ENCODE data around the gene EIF4EBP3. TPM values are rescaled to one million over a fixed set of nuclear protein-coding genes. Genes with fewer than 3 reads are reported as not detected.

EIF4EBP3 gene
- total RNA-seq, 1 donor from 2014 or later = 16.4 TPM

DNA sequence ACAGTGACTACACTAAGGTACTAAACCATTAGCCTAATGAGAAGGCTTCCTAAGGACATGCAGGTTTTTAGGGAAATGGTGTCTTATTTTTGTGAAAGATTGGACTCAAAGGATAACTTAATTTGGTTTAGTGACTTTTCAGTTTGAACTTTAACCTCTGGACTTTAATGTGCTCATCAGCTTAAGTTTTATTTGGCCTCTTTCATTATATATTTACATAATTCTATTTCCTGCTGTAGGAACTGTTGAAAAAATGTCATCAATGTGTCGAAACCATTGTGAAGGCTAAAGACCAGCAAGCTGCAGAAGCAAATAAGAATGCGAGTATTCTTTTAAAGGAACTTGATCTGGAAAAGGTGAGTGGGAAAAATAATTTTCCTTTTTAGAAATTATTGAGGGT is 34.3 kb upstream of the EIF4EBP3 start:
- no peak for DNase-seq (ENCODE audit: low spot score)
- Mint-ChIP-seq H3K4me3 (ENCODE audit: unreplicated experiment) (no peak overlapping the region), H3K36me3 (ENCODE audit: low read depth, unreplicated experiment) (peaks cover 26% of the 10 kb centered on the region), H3K27ac (ENCODE audit: unreplicated experiment) (no peak overlapping the region), H3K9me3 (ENCODE audit: unreplicated experiment) (no peaks in the 10 kb centered on the region), H3K27me3 (ENCODE audit: unreplicated experiment) (no peaks in the 10 kb centered on the region), H3K4me1 (ENCODE audit: unreplicated experiment) (peaks cover 12% of the 10 kb centered on the region)
- TF ChIP-seq, protein P1, sequence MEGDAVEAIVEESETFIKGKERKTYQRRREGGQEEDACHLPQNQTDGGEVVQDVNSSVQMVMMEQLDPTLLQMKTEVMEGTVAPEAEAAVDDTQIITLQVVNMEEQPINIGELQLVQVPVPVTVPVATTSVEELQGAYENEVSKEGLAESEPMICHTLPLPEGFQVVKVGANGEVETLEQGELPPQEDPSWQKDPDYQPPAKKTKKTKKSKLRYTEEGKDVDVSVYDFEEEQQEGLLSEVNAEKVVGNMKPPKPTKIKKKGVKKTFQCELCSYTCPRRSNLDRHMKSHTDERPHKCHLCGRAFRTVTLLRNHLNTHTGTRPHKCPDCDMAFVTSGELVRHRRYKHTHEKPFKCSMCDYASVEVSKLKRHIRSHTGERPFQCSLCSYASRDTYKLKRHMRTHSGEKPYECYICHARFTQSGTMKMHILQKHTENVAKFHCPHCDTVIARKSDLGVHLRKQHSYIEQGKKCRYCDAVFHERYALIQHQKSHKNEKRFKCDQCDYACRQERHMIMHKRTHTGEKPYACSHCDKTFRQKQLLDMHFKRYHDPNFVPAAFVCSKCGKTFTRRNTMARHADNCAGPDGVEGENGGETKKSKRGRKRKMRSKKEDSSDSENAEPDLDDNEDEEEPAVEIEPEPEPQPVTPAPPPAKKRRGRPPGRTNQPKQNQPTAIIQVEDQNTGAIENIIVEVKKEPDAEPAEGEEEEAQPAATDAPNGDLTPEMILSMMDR (IDR thresholded peaks at IDR 0.05; ENCODE audit: unreplicated experiment) = no peak

DNA sequence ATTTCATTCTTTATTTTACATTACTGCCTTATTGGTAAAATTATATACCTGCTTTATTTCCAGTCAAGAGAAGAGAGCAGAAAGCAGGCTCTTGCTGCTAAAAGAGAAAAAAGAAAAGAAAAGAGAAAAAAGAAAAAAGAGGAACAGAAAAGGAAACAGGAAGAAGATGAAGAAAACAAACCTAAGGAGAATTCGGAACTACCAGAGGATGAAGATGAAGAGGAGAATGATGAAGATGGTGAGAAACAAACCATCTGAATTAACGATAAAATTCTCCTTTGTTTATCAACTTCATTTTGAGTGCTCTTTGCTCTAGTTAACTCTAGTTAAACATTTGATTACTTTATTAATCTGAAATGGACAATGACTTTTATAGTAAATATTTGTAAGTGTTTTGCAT is 23.5 kb upstream of the EIF4EBP3 start:
- Mint-ChIP-seq H3K27ac (ENCODE audit: unreplicated experiment) (no peak overlapping the region), H3K9me3 (ENCODE audit: unreplicated experiment) (no peaks in the 10 kb centered on the region), H3K4me3 (ENCODE audit: unreplicated experiment) (peak overlapping the region; percentile 35), H3K27me3 (ENCODE audit: unreplicated experiment) (no peaks in the 10 kb centered on the region), H3K36me3 (ENCODE audit: low read depth, unreplicated experiment) (peaks cover 17% of the 10 kb centered on the region), H3K4me1 (ENCODE audit: unreplicated experiment) (peaks cover 2% of the 10 kb centered on the region)
- no peak for DNase-seq (ENCODE audit: low spot score)
- TF ChIP-seq, protein P1 (IDR thresholded peaks at IDR 0.05; ENCODE audit: unreplicated experiment) = no peak

DNA sequence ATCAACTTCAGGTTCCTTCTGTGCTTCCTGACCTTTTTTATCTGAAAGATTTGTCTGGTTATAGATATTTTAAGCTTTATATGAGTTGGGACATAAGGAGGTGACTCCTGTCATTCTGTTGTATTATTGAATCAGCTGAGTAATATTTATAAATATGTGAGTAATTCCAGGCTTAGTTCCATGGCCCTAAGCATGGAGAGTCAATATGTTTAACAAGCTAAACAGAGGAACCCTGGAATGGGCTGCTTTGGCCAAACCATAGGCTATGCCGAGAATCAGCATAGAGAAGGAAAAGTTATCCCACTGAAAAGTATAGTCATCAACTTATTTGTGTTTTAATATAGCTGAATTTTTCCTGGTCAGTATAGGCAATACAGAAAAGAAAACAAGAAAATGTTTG is 7.2 kb upstream of the EIF4EBP3 start:
- Mint-ChIP-seq H3K4me1 (ENCODE audit: unreplicated experiment) (peaks cover 10% of the 10 kb centered on the region), H3K27me3 (ENCODE audit: unreplicated experiment) (no peaks in the 10 kb centered on the region), H3K27ac (ENCODE audit: unreplicated experiment) (no peak overlapping the region), H3K36me3 (ENCODE audit: low read depth, unreplicated experiment) (peaks cover 29% of the 10 kb centered on the region), H3K4me3 (ENCODE audit: unreplicated experiment) (peak overlapping the region; percentile 45), H3K9me3 (ENCODE audit: unreplicated experiment) (no peaks in the 10 kb centered on the region)
- TF ChIP-seq, protein P1 (IDR thresholded peaks at IDR 0.05; ENCODE audit: unreplicated experiment) = no peak
- no peak for DNase-seq (ENCODE audit: low spot score)

DNA sequence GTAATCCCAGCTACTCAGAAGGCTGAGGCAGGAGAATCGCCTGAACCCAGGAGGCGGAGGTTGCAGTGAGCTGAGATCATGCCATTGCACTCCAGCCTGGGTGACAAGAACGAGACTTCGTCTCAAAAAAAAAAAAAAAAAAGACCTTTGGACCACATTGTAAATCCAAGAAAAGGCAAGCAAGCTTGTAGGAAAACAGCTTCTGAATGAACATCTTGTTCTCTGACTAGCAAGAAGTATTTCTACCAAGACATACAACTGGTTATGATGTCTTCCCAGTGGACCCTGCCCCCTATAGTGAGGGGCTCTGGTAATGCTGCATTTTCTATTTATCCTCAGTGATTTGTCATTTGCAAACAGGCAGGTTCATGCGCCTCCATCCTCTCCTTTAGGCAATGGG is 4.5 kb upstream of the EIF4EBP3 start:
- no peak overlapping the region for H3K4me3 Mint-ChIP-seq (ENCODE audit: unreplicated experiment)
- peaks cover 26% of the 10 kb centered on the region for H3K36me3 Mint-ChIP-seq (ENCODE audit: low read depth, unreplicated experiment)
- no peaks in the 10 kb centered on the region for H3K9me3 Mint-ChIP-seq (ENCODE audit: unreplicated experiment)
- TF ChIP-seq, protein P1 (IDR thresholded peaks at IDR 0.05; ENCODE audit: unreplicated experiment) = no peak
- no peak for DNase-seq (ENCODE audit: low spot score)
- H3K27ac Mint-ChIP-seq (ENCODE audit: unreplicated experiment) = no peak overlapping the region
- H3K4me1 Mint-ChIP-seq (ENCODE audit: unreplicated experiment) = peaks cover 23% of the 10 kb centered on the region
- peaks cover 4% of the 10 kb centered on the region for H3K27me3 Mint-ChIP-seq (ENCODE audit: unreplicated experiment)

DNA sequence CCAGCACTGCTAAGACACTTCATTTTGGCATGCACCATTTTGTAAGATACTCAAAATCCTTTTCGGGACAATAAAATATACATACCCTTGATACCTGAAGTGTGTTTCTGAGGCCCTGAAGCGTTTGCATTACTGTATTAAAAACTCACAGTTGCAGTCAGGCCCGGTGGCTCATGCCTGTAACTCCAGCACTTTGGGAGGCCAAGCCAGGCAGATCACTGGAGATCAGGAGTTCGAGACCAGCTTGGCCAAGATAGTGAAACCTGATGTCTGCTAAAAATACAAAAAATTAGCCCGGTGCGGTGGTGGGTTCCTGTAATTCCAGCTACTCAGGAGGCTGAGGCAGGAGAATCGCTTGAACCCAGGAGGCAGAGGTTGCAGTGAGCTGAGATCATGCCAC is 2.5 kb upstream of the EIF4EBP3 start:
- no peak for DNase-seq (ENCODE audit: low spot score)
- peaks cover 41% of the 10 kb centered on the region for H3K4me1 Mint-ChIP-seq (ENCODE audit: unreplicated experiment)
- peaks cover 6% of the 10 kb centered on the region for H3K27me3 Mint-ChIP-seq (ENCODE audit: unreplicated experiment)
- H3K27ac Mint-ChIP-seq (ENCODE audit: unreplicated experiment) = no peak overlapping the region
- no peaks in the 10 kb centered on the region for H3K9me3 Mint-ChIP-seq (ENCODE audit: unreplicated experiment)
- H3K4me3 Mint-ChIP-seq (ENCODE audit: unreplicated experiment) = peak overlapping the region; percentile 24
- peaks cover 37% of the 10 kb centered on the region for H3K36me3 Mint-ChIP-seq (ENCODE audit: low read depth, unreplicated experiment)
- TF ChIP-seq, protein P1 (IDR thresholded peaks at IDR 0.05; ENCODE audit: unreplicated experiment) = no peak

Data from endothelial cell (in vitro differentiated cells).